Activated CD4-positive, alpha-beta T cell treated with anti-CD3 and anti-CD28 coated beads, Interleukin-2, Interleukin-6, amounts not matched to agents 100 ng/mL and 50 ng/mL, durations not matched to agents 16 hours and 8 hours (primary cell): Measurements from ENCODE around the gene MYH1.

Experiments
- DNase-seq: peaks from one replicate; pipeline ENCODE4 v3.0.0-alpha.2; 2020

MYH1 gene

DNA sequence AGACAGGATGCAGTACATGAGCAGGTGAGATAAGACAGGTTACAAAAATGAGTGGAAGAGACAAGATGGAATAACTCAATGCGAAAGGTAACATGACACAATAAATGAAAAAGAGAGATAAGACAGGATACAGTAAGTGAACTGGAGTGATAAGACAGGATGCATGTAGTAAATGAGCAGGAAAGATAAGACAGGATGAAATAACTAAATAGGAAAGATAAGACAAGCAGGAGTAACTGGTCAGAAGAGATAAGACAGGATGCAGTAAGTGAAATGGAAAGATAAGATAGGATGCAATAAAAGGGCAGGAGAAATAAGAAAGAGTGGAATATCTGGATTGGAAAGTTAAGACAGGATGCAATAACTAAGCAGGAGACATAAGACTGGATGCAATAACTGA is 40.6 kb downstream of the MYH1 start:
- no peak for DNase-seq

DNA sequence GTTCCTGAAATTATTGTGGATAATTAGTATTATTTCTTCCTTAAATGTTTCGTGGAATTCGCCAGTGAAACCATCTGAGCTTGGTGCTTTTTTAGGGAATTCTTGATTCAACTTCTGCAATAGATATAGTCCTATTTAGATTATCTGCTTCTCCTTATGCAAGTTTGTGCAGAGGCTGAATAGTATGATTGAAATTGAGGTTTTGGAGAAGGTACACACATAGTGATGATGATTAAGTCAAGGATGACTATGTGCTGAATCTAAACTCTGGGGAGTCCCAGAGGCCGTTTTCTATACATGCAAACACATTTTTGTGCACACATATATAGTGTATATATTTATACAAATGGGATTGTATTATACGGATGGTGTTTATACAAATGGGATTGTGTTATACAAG is 43.8 kb downstream of the MYH1 start:
- no peak for DNase-seq

DNA sequence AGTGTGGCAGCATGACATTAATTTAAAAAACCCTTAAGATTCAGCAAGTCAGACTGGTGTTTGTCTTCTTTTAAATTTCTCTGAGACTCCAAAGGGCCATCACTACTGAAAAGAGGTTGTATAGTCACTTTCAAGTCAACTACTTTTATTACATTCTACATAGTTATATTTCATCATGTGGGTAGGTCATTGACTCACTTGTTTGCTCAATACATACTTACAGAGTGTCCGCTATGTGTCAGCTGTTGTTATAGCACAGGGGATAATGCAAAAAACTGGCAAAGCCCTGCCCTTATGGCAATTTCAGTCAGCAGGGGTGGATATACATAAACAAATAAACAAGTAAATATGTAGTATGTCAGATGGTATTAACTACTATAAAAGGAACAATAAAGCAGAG is 46.5 kb downstream of the MYH1 start:
- no peak for DNase-seq

DNA sequence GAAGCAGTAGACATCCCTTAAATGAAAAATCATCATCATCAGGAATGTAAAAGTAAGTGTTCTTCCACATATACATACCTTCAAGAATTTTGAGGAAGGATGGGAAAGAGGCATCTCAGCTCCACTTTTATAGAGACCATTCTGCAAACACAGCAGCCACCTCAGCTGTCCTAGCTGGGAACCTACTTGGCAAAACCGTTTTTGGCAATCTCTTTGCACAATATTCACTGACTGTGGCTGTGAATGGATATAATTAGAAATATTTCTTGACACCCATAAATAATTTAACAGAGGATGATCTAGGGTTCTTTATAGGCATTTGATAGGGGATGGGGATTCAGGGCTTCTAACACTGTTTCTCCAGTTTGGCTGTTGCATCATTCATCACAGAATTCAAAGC is 48.9 kb downstream of the MYH1 start, which contains the start of gene MYH4:
MYH4 (minus strand) TSS at position 101 of the 400 bp plus-strand sequence. CDS start 2,814 bp downstream, outside the sequence.
- no peak for DNase-seq

DNA sequence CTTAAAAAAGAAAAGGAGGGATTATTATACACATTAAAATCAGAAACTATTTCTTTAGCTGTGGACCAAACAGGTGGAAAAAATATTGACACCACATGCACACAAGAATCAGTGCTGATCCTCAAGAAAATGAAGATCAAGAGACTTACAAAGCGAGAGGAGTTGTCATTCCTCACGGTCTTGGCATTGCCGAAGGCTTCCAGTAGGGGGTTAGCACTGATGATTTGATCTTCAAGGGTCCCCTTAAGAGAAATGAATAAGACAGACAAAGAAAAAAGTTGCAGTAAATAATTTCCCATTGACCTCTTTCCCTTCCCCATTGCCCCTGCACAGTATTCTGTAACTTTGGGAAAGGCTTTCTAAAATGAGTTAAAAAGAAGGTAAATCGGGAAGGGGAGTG is 54.9 kb downstream of the MYH1 start:
- no peak for DNase-seq

DNA sequence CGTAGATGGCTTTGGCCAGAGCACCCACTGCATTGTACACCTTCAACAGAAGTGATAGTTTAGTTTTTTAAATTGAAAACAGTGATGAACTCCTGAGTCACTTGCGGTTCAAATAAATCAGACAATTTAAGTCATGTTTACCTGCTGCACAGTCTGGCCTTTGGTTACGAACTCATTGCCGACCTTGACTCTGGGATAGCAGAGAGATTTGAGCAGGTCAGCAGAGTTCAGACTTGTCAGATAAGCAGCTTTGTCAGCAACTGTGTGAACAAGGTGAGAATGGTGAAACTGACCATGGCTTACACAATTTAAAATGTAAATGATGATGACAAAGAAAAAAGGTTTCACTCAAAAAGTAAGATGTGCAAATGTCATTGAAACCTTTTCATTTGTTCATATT is 58.3 kb downstream of the MYH1 start:
- no peak for DNase-seq

DNA sequence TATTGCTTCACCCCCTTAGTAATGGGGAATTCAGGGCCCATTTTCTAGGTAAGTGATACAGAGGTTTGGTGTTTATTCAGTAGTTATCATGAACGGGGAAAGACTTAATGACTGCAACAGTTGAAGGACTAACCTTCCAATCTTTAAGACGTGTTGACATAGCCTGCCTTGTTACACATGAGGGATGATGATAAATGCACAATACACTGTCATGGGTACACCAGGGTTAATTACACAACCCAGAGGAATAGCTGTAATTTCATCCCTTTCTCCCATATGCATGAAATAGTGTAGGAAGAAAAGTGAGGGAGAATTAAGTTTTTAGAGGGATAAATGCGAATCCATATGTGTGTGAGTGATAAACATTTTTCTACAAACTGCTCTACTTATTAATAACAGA is 59.6 kb downstream of the MYH1 start:
- DNase-seq: no peak

DNA sequence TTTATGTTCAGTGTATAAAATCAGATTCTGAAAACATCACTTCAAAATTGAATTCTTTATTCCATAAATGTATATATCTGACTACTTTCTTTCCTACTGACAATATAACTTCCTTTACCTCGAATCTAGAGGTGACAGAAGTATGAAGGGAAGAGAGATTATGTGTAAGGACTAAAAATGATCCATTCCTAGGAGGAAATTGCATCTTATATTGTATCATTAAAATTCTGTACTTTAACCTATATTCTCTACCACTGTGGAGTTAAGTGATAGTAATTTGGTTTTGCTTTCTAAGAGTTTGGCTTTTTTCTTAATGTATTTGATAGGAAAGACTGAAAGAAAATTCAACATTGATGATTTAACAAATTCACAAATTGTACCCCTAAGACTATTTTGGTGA is 60.4 kb downstream of the MYH1 start:
- no peak for DNase-seq

DNA sequence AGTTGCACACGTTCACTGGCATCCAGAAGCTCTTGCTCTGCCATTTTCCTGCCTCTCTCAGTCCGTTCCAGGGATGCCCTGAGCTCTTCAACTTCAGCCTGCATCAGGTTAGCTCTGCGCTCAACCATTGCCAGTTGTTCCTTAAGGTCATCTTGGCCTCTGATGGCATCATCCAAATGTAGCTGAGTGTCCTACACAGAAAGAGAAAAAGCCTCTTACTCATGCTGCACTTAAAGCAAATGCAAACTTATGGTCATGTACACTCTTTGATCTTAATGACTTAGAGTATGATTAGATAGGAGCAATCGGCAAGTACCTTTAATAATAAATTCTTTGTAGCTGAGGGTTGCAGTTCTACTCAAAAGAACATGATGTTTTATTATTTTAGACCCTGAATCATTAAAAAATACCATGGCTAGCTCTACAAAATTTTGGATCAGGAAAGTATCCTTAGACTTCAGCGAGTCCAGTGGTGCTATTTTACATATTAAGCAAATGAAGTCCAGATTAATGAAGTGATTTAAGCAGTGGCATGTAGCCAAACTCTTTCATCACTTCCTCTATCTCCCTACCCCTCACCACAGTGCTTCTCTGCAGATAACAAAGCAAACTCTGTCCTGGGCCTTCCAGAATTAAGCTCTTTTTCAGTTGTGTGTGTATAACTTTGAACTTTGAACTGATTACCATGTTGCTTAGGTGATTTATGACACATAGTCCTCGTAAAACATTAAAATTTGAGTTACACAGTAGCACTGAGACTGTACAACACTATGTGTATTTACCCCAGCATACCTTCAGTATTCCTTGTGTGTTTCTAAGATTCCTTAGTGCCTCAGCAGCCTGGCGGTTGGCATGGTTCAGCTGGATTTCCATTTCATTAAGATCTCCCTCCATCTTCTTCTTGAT is 71.1 kb downstream of the MYH1 start:
- DNase-seq: no peak
